Activated CD4-positive, alpha-beta T cell treated with anti-CD3 and anti-CD28 coated beads for 48 hours (primary cell): ENCODE data around the gene TNS3.

Experiments used
- DNase-seq: peaks from one replicate; pipeline ENCODE4 v3.0.0-alpha.2; 2020

TNS3 gene

DNA sequence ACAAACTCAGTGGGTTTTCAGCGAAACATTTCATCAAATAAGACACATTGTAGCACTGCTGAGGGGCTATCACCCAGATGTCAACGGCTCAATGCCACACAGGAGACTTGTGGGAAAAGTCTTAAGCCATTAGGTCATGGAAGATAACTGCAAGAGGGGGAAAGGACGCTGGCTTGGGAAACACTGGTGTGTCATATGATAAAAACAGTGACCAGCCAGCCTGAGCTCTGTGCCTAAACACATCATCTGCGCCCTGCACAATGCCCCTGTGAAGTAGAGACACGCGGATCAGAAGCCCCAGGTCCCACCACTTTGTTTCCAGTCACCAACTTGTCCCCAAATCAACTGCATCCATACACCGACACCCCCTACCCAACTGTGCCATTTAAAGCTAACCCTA lies 116.7 kb downstream of the TNS3 start:
- no peak for DNase-seq

DNA sequence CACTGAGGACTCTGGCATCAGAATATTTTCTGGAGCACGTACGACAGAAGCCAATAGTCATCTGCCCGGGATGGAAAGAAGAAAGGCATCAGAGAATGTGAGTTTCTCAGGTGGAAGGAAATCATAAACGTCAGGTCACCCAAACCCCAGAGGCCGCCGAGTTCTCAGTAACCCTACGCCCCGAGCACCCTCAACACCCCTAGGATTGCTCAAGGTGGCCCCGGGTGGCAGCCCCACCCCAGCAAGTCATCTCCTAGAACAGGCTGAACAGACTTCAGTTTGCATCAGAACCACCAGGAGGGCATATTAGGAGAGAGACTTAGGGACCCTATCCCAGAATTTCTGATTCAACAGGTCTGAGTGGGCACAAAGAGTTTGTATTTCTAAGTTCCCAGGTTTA lies 117.6 kb downstream of the TNS3 start:
- DNase-seq, result no peak

DNA sequence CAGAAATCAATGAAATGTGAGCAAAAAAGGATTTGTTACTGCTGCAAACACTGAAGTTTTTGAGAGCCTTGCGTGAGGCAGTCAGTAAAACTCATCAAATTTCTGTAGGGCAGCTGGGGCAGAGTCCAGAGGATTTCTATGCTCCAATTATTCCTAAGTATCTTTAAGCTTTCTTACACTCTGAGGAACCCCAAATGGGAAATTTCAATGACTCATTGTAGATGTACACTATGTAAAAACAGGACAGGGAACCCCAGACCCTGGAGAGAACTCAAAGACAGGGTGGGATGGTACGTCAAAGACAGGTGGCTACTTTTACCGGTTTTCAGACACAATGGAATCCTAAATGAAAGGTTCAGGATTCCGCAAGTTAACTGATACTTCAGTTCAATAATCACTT lies 120.2 kb downstream of the TNS3 start:
- DNase-seq, result no peak

DNA sequence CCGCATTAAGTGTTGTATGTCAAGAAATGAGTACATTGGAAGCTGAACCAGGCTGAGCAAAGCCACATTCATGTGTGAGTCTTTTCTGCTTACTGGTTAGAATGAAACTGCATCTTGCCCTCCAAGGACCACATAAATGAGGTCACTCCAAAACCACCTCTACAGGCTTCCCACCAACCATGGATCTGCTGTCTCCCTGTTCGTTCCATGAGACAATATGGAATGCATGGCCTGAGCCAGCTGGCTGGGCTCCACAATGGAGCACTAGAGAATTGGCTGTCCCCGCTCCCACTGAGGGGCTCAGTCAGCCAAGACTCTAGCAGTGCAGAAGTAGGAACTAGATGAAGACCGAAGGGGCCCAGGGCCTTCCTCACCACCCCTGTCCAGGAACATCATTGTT lies 120.8 kb downstream of the TNS3 start:
- no peak for DNase-seq

DNA sequence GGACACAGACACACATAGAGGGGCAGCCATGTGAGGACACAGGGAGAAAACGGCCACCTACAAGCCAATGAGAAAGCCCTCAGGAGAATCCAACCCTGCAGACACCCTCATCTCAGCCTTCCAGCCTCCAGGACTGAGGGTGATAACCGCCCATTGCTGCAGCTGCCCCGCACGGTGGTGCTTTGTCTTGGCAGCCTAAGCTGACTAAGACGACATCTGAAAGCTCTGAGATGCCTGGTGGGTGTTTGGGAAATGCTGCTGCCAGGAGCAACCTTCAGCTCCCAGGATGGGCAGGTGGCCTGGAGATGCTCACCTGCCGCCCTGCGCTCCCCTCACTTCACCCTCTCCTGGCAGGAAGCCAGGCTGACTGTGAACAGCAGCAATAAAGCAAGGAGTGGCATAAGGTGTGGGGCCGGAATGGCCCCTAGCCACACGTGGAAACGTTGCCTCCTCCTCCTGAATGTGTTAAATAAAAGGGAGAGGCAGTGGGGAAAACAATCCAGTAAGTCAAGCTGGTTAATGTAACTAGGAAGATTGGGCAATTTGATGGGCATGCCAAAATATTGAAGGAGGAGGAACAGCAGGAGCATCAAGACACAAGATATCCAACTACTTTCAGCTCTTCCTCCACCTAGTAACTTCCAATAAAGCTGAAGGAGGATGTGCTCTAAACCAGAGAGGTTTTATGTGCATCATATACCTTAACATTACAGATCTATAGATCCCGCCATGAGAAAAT lies 121.5 kb downstream of the TNS3 start:
- DNase-seq, result no peak

DNA sequence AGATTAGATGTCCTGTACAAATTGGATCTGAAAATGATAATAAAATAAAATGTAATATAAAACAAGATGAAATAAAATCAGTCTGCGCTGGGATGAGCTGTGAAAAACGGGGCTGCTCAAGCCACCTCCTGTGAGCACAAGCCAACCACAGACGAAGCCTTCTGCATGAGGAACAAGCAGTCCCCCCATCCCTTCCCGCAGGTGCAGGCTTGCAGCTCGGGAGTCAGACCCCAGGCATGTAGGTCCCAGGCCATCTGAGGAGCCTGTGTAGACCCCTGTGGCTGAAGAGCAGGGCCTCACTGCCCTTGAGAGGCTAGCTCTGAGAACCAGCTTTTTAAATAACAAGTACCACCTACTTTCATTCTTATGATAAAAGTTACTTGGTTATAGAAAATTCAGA lies 123.4 kb downstream of the TNS3 start:
- DNase-seq, result no peak

DNA sequence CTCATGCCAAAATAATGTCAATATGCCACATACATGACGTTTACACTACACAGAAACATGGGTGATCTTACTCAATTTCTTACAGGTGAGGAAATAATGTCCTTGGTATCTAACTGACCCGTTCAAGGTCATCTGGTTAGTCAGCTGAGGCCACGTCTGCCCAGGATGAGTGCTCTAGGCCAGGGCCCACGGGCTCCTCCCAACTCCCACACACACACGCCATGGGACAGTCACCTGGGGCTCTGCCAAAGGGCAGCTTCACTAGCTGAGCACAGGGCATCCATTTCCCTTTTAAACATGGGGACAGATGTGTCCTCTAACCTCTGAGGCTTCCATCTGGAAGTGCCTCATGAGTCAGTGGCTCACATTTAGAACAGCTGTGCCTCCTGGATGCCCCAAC lies 123.9 kb downstream of the TNS3 start:
- DNase-seq, result no peak

DNA sequence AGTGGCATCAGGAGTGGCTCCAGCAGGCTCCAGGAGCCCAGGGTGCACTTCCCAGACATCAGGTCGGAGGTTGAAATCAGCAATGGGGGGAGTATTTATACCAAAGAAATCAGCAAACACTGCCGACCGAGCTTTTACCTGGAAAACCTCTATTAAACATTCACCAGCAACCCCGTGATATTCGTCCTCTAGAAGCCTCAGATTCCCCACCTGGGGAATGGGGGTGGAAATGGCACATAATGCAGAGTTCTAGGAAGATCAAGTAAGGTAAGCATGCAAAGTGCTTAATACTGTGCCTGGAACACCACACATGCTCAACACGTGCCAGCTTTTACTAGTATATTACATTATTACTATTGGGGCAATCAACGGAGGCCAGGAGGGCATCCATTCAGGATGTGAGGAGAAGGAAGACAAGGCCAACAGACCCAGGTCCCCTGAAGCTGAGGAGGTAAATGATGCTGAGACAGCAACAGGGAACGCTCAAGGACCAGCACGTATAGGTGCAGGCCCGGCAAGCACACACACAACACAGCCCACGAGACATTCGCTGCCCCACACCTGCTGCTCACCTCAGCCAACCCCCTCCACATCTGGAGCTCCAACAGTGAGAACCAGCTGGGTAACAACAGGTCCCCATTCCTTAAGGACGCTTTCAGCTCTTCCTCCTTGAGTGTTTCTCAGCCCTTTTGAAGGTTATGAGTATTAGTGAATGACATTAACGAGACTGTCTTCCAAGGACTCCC lies 125.5 kb downstream of the TNS3 start:
- no peak for DNase-seq

DNA sequence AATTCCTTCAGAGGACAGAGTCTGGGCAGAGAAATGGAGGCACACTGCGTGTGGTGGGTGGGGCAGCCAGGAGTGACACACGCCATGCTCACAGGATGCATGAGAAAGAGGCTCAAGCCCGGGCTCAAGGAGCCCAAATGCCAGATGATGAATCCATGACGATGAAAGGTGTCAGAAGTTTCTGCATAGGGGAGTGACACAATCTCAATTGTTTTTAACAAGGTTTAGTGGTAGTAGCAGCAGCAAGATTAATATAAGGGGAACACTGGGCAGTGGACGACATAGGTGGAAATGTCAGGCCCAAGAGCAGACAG lies 126.1 kb downstream of the TNS3 start:
- DNase-seq, result no peak

DNA sequence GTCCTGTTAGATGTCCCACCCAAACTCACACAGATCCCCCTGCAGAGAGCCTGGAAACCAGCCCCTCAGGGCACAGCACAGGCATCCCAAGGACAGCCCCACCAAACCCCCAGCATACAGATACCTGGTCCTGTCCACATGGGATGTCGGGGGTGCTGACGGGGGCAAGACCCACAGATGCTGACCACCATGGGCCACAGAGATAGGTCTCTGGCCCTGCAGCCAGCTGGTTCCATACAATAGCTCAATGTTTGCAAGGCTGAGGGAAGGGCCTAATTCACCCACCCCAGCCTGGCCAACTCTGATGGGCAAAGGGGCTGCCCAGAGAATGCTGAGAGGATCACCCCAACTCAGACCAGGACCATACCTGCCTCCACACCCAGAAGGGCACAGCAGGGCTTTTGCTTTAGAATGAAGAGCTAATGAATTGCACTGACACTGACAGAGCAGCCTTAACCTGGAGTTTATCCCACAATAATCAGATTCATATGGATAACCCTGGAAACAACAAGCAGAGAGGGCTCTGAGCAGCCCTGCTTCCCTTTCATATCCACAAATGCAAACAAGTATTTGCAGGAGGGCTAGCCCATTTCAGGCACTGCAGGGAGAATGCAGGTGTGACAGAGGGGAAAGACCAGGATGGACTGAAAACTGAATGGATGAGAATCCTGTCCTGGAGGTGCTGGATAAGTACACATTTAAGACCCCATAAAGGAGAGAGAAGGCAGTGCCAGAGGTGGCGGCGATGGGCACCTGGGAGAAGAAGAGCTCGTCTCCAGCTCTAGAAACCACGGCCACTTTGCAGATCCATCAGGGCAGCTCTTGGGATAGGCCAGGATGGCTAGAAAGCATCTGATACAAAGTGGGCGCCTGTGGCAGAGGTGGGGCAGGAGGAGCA lies 126.7 kb downstream of the TNS3 start:
- no peak for DNase-seq

DNA sequence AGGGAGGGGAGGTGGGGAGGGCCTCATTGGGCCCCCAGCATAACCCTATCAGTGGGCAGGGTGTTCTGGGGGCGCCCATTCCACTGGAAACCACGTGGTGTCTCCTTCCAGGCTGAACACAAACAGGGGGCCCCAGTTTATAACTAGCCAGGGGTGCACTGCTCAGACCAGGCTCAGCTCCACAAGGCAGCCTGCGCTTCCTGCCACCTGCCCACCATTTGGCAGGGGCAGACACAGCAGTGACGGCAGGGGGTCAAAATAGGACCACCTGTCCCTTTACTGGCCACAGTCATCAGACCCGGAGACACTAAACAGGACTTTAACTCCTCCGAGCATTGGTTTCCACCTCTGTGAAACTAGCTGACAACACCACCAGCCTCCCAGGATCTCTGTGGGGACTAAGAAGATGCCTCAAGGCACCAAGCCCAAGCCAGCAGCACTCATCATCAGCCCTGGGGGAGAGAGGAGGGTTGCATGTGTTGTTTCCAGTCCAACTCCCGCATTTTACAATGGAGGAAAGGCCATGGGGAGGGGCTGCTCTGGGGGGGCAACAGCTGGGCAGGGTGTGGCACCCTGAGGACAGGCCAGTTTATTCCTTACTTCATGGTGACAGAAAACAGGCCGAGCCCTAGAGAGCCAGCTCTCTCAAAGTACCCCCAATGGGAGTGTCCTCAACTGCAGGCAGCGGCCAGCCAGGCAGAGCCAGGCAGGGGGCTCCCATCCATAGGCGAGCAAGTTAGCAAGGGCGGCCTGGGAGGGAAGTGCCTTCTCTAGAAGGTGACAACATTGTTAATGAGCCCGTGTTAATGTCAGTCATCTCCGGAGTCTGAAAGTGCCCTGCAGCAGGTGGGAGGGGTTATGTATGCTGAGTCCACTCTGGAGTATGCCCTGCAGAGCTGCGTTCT lies 127.6 kb downstream of the TNS3 start:
- DNase-seq, result no peak

DNA sequence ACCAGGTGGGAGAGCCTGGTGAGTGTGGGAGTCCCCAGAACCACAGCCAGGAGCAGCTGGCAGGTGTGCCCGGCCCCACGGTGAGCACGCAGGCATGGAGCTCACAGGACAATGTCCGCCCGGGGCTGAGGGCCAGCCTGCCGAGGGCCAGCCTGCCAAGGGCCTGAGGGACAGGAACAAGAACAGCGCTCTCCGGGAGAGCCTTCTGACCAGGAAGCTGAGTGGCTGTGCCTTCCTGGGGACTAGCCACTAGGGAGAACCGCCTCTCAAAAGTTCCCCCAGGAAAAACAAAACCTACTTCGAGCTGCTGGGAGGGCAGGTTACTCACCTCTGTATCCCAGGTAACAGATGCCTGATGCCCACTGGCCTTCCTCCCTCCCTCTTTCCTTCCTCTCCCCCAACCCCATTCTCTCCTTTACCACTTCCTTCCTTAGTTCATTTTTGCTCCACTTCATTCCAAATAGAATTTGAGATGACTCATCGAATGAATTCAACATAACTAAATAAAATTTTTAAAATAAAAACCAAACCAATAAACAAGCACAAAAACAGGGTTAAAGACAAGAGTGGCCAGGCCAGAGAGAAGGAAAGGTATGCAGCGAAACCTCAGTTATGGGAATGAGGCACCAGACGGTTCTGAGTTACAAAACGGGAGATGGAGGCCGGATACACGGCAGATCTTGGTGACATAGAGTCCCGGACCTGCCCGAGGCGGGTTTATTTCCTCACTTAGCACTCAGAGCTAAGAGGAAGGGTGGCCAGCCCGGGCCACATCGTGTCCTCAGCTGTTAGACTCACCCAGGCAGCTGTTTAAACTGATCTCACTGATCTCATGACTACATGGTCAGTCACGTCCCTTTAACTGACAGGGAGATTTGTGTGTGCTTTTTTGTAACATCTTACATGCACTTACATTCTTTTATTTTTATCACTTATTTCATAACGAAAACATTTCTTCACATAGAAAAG lies 128.5 kb downstream of the TNS3 start:
- DNase-seq, result no peak

DNA sequence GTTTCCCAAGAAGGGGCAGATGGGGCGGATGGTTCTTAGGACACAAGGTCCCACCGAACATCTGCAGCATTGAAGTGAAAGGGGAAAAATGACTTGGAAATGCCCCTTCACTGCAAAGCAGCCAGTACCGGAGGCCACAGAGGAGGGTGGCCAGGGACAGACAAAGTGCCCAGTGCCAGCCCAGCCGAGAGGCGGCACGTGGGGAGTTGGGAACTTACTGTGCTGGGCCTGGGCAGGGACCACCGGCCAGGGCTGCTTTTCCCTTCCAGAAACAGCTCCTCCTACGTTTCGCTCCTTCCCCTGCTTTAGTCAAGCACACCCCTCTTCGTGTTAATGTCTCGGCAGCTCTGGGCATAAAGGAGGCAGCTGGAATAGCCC lies 129.2 kb downstream of the TNS3 start:
- DNase-seq, result no peak

DNA sequence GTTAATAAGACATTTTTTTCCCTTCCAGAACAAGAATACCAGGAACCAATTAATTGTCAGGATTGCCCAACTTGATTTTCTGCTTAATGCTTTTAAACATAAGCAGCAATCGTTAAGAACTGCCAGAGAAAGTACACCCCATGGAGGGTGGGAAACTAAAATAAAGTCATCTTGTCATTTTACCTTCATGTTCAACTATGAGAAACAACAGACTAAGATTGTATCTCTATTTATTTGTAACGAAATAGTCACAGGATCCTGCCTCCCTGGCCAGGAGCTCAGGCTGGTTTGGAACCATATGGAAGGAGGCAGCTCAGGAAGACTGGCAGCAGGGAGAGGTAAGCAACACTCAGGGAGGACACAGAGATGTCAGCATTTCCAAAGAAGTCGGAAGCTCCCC lies 129.6 kb downstream of the TNS3 start:
- no peak for DNase-seq

DNA sequence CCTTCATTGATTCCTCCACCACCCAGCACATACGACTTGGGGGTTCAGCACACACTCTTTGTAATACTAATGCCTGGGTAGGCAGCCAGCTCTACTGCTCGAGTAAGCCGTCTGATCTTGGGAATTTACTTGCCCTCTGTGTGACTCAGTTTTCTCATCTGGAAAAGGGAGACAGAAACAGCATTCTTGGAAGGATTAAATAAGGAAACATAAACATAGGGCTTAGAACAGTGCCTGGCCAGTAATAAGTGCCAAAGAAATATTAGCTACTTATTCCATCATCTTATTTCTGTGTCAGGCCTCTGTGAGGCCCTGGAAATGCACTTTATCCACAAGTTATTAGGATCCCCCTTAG lies 130.1 kb downstream of the TNS3 start:
- DNase-seq, result no peak

DNA sequence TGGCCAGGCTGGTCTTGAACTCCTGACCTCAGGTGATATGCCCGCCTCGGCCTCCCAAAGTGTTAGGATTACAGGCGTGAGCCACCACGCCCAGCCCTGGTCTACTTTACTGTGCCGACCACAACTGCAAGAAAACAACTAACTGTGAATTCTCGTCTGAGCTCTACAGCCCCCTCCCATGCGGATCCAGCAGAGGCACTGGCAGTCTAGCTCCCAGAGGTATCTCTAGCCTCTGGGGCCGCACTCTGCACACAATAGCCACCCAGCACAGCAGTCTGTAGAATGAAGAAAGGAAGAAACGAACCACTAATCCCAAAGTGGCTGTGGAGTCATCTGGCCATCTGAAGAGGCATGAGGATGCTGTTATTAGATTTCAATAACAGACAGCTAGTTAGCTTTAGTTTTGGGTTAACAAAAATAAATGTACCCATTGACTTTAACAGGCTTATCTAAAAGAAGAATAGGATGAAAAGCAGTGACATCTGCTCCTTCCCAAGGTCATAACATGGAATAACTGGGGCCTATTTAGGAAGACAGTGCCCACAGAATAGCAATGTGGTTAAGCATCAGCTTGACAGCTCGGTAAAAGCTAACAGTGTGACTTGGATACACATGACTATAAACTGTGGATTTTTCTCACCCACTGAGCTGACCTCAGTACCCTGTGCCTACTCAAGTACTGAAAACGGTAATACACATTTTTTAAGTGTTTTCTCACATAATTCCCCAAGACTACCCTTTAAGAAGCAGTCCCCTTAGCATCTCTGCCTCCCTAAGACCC lies 131.9 kb downstream of the TNS3 start:
- no peak for DNase-seq

DNA sequence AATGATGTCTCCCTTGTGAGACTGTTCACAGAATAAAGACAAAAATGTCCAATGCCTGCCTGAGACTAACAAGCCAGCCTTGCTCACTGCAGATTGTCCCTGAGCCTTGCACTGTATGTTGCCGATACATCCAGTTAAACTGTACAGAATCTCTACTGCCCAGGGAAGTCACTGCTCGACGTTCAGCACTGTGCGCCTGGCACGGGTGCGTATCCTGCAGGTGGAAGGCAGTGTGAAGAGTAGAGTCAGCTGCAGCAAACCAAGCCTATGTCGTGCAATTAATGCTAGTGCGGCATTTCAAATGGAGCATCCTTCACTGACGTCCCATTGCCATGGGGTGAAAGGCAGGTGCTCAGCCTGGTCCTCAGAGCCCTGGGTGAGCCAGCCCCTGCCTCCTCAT lies 132.9 kb downstream of the TNS3 start:
- DNase-seq, result no peak

DNA sequence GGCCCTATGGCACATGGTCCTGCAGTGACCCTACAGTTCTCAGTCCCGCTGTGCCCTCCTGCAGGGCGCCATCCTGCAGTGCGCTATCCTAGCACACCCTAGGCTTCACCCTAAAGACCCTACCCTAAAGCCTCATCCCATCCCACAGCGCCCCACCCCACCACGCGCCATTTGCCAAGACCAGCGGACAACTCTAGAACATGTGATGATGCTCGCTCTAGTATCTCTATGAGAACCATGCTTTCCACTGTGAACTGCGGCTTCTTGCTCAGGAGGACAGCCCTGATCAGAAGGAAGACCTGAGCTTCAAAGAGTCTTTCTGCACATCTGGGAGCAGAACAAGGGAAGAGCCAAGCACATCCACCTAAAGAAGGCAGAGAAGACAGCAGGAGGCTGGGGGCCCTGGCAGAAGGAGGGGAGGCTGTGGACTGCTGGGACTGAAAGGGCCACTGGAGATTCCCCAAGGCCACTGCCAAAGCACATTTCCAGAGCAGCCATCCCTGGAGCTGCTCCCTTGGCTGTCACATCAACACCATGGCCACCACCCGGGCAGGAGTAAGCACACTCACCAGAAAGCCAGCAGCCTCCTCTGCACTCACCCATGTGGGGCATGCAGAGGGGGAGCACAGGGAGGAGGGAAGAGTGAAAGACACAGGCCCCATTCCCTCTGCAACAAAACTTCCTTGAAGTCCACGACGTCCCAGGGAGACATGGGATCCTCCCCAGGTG lies 134.1 kb downstream of the TNS3 start:
- DNase-seq, result no peak

DNA sequence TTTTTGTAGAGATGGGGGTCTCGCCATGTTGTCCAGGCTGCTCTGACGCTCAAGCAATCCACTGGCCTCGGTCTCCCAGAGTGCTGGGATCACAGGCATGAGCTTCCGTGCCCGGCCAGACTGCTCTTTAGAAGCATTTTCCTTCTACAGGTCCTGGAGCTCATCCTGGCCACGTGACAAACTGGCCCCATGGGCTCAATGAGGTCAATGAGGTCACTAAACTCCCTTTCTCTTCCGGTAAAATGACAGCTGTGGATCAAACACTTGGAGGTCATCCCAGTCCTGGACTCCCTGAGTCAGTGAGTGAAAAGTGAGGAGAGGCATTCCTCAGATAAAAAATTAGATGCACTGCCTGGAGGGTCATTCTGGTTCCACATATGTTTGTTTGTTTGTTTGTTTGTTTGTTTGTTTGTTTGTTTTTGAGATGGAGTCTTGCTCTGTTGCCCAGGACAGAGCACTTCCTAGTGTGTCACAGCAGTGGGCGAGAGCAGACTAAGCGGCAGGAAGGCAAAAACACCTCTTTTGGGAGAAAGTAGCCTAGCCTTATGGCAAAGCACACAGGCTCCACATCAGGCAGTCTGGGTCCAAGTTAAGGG lies 134.9 kb downstream of the TNS3 start:
- no peak for DNase-seq
